Right hindlimb (tissue), 1 donor: ENCODE measurements around the gene WDR45.

ENCODE experiments used
- DNase-seq: peaks from one replicate; pipeline ENCODE4 v3.0.0-alpha.2; 2018

WDR45 gene

GRCh38 chrX:49073601-49074575, 5.8 kb downstream of the WDR45 start, which contains the start of gene PRAF2:
PRAF2 (minus strand) TSS chrX:49074002; CDS start chrX:49073987, 15 bp downstream.
- peak; percentile 95 for DNase-seq

- no peak for DNase-seq
These were observed 7.0 kb downstream of the WDR45 start for GRCh38 chrX:49072712-49073095.

GRCh38 chrX:49071877-49072711, 7.6 kb downstream of the WDR45 start:
- peak; percentile 90 for DNase-seq

- no peak for DNase-seq
These were observed 8.7 kb downstream of the WDR45 start for GRCh38 chrX:49070988-49071387.

- DNase-seq: no peak
These were observed 10.6 kb downstream of the WDR45 start for GRCh38 chrX:49069038-49069437.

- no peak for DNase-seq
These were observed 12.2 kb downstream of the WDR45 start for GRCh38 chrX:49067285-49068120.

- DNase-seq: no peak
These were observed 13.0 kb downstream of the WDR45 start for GRCh38 chrX:49066690-49067089.

- no peak for DNase-seq
These were observed 13.4 kb downstream of the WDR45 start for GRCh38 chrX:49066278-49066677.

- DNase-seq: no peak
These were observed 15.0 kb downstream of the WDR45 start for GRCh38 chrX:49064735-49065134.

- no peak for DNase-seq
These were observed 15.4 kb downstream of the WDR45 start for GRCh38 chrX:49064303-49064702.

- no peak for DNase-seq
These were observed 16.0 kb downstream of the WDR45 start for GRCh38 chrX:49063715-49064114.

GRCh38 chrX:49061916-49062315, 17.8 kb downstream of the WDR45 start:
- DNase-seq: no peak

GRCh38 chrX:49061490-49061889, 18.2 kb downstream of the WDR45 start:
- no peak for DNase-seq

GRCh38 chrX:49060914-49061313, 18.8 kb downstream of the WDR45 start:
- no peak for DNase-seq

GRCh38 chrX:49059681-49060085, 20.0 kb downstream of the WDR45 start:
- no peak for DNase-seq

GRCh38 chrX:49059201-49059600, 20.5 kb downstream of the WDR45 start:
- DNase-seq: no peak

GRCh38 chrX:49058794-49059193, 20.9 kb downstream of the WDR45 start, which contains the start of gene CCDC120:
CCDC120 (plus strand) TSS chrX:49058999; CDS start chrX:49062042, 3,043 bp downstream.
- no peak for DNase-seq

GRCh38 chrX:49054073-49054762, 25.5 kb downstream of the WDR45 start:
- no peak for DNase-seq

- peak; percentile 83 for DNase-seq
These were observed 26.2 kb downstream of the WDR45 start for GRCh38 chrX:49053223-49054072.

- DNase-seq: no peak
These were observed 35.8 kb downstream of the WDR45 start for GRCh38 chrX:49043987-49044281.
